Naive thymus-derived CD4-positive, alpha-beta T cell (primary cell): ENCODE data around the gene CLDN1. TPM values are rescaled to one million over a fixed set of nuclear protein-coding genes. Genes with fewer than 3 reads are reported as not detected.

ENCODE experiments used
- ATAC-seq: fragments of 150-1000 bp; cut with Tn5 transposase; 2 replicates; pipeline ENCODE4 v1.10.0; 2021; ENCODE audit warnings: mild to moderate bottlenecking, moderate library complexity
- CTCF ChIA-PET: fragments of 350-600 bp; sonication (Branson Sonifier 250); formaldehyde crosslinking; loops from one replicate; lab custom pipeline; 2021; ENCODE audit warnings: antibody characterized with exemption; lab: Charles Lee
- POLR2A ChIA-PET: fragments of 350-600 bp; sonication (Branson Sonifier 250); formaldehyde crosslinking; loops from one replicate; lab custom pipeline; 2021; ENCODE audit warnings: antibody characterized with exemption, inconsistent platforms; lab: Charles Lee
- DNase-seq, 9 donors: peaks; one replicate each; pipeline versions ENCODE4 v3.0.0 to v3.0.0-alpha.2; 2020 to 2022; ENCODE audit warnings: mixed read lengths in 1 of 9
- H3K27ac ChIP-seq: one replicate; pipeline ENCODE4 v1.7.0; 2013; ENCODE audit warnings: mild to moderate bottlenecking, low read depth, low read length, moderate library complexity
- H3K27me3 ChIP-seq, 2 donors: one replicate each; pipeline ENCODE4 v1.7.0; 2013; ENCODE audit warnings: low read length in 2 of 2, mild to moderate bottlenecking in 2 of 2, moderate library complexity in 2 of 2; ENCODE audit not compliant: control insufficient read depth in 2 of 2, insufficient read depth in 2 of 2
- H3K36me3 ChIP-seq, 3 experiments: 1 replicate in 2 of 3; 2 replicates in 1 of 3; pipeline ENCODE4 v1.7.0; 2013; ENCODE audit warnings: low read length in 3 of 3, mild to moderate bottlenecking in 3 of 3, moderate library complexity in 1 of 3; ENCODE audit not compliant: insufficient read depth in 3 of 3, control insufficient read depth in 2 of 3
- H3K4me1 ChIP-seq, 2 donors: one replicate each; pipeline ENCODE4 v1.7.0; 2013; ENCODE audit warnings: low read length in 2 of 2, mild to moderate bottlenecking in 2 of 2, moderate library complexity in 1 of 2; ENCODE audit not compliant: control insufficient read depth in 2 of 2, insufficient read depth in 2 of 2
- H3K4me3 ChIP-seq: 2 replicates; pipeline ENCODE4 v1.7.0; 2013; ENCODE audit warnings: mild to moderate bottlenecking, low read length
- H3K9me3 ChIP-seq, 3 experiments: 1 replicate in 2 of 3; 2 replicates in 1 of 3; pipeline ENCODE4 v1.7.0; 2013; ENCODE audit warnings: low read length in 3 of 3; ENCODE audit not compliant: control insufficient read depth in 2 of 3
- H3K27ac Mint-ChIP-seq, 9 donors: one replicate each; pipeline ENCODE4 v1.8.0; 2020 to 2022; ENCODE audit warnings: mixed read lengths in 9 of 9, mild to moderate bottlenecking in 8 of 9, moderate library complexity in 5 of 9, inconsistent platforms in 2 of 9
- H3K27me3 Mint-ChIP-seq, 5 donors: one replicate each; pipeline ENCODE4 v1.8.0; 2021 to 2022; ENCODE audit warnings: mixed read lengths in 5 of 5, mild to moderate bottlenecking in 1 of 5
- H3K36me3 Mint-ChIP-seq, 5 donors: one replicate each; pipeline ENCODE4 v1.8.0; 2020 to 2022; ENCODE audit warnings: mixed read lengths in 5 of 5, mild to moderate bottlenecking in 3 of 5, inconsistent platforms in 1 of 5
- H3K4me1 Mint-ChIP-seq, 7 donors: one replicate each; pipeline ENCODE4 v1.8.0; 2020 to 2022; ENCODE audit warnings: mixed read lengths in 7 of 7, mild to moderate bottlenecking in 3 of 7, inconsistent platforms in 1 of 7
- H3K4me3 Mint-ChIP-seq, 10 donors: one replicate each; pipeline ENCODE4 v1.8.0; 2020 to 2022; ENCODE audit warnings: mild to moderate bottlenecking in 10 of 10, mixed read lengths in 10 of 10, moderate library complexity in 6 of 10, inconsistent platforms in 2 of 10
- H3K9me3 Mint-ChIP-seq, 11 donors: one replicate each; pipeline ENCODE4 v1.8.0; 2020 to 2022; ENCODE audit warnings: mixed read lengths in 11 of 11, mild to moderate bottlenecking in 4 of 11, inconsistent platforms in 1 of 11, moderate library complexity in 1 of 11
- intact Hi-C, 2 donors: fragments of 100-400 bp; cut with micrococcal nuclease; formaldehyde crosslinking; loops; one replicate each; pipeline ENCODE4 v1.15.1; 2023
- polyA plus RNA-seq, 2 donors: library from polyadenylated mRNA; unstranded; fragments of 300-500 nt; fragmentation: Illumina TruSeq; gene quantifications; one replicate each; pipeline ENCODE4 v1.2.3, GENCODE V29; 2021
- total RNA-seq, 6 experiments: library from RNA in 5 of 6; stranded (reverse) in 5 of 6; gene quantifications; 1 replicate in 5 of 6; 2 replicates in 1 of 6; pipeline ENCODE4 v1.2.3 and lab custom pipeline; 2021 to 2026

Gene CLDN1
- total and polyA plus RNA-seq, 7 experiments from 2014 or later, result 0.08 to 0.32 (median 0.22) TPM; not detected in 4

DNA sequence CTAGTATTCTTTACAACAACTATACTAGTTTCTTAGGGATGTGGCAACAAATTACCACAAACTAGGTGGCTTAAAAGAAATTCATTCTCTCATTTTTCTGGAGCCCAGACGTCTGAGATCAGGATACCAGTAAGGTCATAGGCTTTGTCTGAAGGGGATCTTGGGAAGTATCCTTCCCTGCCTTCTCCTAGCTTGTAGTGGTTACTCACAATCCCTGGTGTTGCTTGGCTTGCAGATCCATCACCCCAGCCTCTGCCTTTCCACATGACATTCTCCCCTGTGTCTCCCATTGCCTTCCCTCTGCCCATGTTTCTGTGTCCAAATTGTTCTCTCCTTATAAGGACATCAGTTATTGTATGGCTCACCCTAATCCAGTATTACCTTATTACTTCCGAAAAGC, 24.3 kb upstream of the CLDN1 start:
- no peaks in the 10 kb centered on the region for H3K9me3 ChIP-seq
- POLR2A ChIA-PET, result no interaction called here
- peaks cover 0 to 9% (median 3%) of the 10 kb centered on the region in 11 donors for H3K9me3 Mint-ChIP-seq
- peaks cover 0 to 2% (median 0%) of the 10 kb centered on the region in 5 donors for H3K36me3 Mint-ChIP-seq
- no peak overlapping the region for H3K4me3 Mint-ChIP-seq
- no peak overlapping the region for H3K27ac Mint-ChIP-seq
- H3K4me3 ChIP-seq, result no peak overlapping the region
- no peaks in the 10 kb centered on the region for H3K36me3 ChIP-seq
- DNase-seq (no peak), ATAC-seq (no peak)
- CTCF ChIA-PET, result no interaction called here
- intact Hi-C loops, result no loop called here
- peaks cover 0 to 24% (median 18%) of the 10 kb centered on the region in 5 donors for H3K27me3 Mint-ChIP-seq
- no peak overlapping the region for H3K27ac ChIP-seq
- H3K27me3 ChIP-seq, result no peaks in the 10 kb centered on the region
- no peaks in the 10 kb centered on the region for H3K4me1 ChIP-seq
- peaks cover 0 to 2% (median 0%) of the 10 kb centered on the region in 7 donors for H3K4me1 Mint-ChIP-seq

DNA sequence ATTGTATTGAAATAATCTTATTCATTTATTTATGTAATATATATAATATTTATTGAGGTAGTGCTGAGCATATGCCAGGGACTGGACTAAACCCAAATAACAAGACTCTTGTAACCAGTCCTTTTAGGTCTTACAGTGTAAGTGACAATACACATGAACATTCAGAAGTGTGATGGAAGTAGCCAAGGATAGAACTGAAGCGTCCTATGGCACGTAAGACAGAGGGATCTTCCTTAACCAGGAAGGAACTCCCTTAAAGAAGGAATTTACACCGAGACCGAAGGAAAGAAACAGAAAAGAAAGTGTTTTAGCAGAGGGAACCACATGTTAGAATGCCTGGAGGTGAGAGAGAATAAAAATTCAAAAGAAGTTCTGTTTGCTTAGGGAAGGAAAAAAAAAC, 23.6 kb upstream of the CLDN1 start:
- ATAC-seq, result no peak
- Histone ChIP-seq H3K27ac (no peak overlapping the region), H3K4me3 (no peak overlapping the region), H3K27me3 (no peaks in the 10 kb centered on the region), H3K4me1 (no peaks in the 10 kb centered on the region), H3K36me3 (no peaks in the 10 kb centered on the region), H3K9me3 (no peaks in the 10 kb centered on the region)
- peaks cover 0 to 9% (median 3%) of the 10 kb centered on the region in 11 donors for H3K9me3 Mint-ChIP-seq
- no peak for DNase-seq
- H3K4me3 Mint-ChIP-seq, result no peak overlapping the region
- no peak overlapping the region for H3K27ac Mint-ChIP-seq
- ChIA-PET CTCF (no interaction called here), POLR2A (no interaction called here)
- H3K36me3 Mint-ChIP-seq, result peaks cover 0 to 3% (median 0%) of the 10 kb centered on the region in 5 donors
- intact Hi-C loops, result no loop called here
- H3K4me1 Mint-ChIP-seq, result peaks cover 0 to 2% (median 0%) of the 10 kb centered on the region in 7 donors
- peaks cover 0 to 18% (median 16%) of the 10 kb centered on the region in 5 donors for H3K27me3 Mint-ChIP-seq

DNA sequence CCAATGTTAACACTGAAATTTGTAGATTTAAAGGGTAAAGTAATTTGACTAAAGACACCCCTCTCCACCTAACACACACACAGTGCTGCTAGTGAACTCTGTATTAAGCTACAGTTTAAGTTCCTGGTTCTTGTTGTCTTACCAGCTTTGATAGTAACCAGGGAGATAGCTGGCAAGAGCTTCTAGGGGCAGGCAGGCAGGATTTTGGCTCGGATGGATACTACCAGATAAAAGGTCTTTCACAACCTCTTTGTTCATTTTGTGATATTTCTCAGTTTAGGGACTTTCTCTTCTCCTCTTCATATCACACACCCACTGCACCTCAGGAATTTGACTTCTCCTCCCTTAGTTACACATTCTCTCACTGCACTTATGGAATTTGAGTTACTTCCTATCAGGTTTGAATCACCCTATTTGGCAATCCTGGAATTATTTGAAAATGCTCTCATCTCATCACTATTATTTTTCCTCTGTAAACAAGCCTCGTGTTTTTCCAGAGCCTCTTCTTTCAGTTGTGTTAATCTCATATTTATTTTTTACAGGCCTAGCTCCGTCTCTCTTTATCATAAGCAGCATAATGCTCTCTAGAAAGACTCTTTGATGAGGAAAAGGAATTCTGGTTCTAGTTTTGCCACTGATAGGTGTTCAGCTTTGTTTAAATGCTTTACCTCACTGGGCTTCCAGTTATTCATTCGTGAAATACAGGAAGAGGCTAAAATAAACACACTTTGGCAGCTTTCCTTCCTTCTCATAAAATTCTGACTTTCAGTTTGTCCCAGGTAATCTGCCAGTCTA, 23.0 kb upstream of the CLDN1 start:
- Mint-ChIP-seq H3K27ac (no peak overlapping the region), H3K4me3 (no peak overlapping the region), H3K27me3 (peaks cover 0 to 18% (median 14%) of the 10 kb centered on the region in 5 donors), H3K36me3 (peaks cover 0 to 3% (median 0%) of the 10 kb centered on the region in 5 donors), H3K9me3 (peaks cover 0 to 9% (median 4%) of the 10 kb centered on the region in 11 donors), H3K4me1 (peaks cover 0 to 2% (median 0%) of the 10 kb centered on the region in 7 donors)
- no peaks in the 10 kb centered on the region for H3K4me1 ChIP-seq
- no peak for ATAC-seq
- H3K36me3 ChIP-seq, result no peaks in the 10 kb centered on the region
- no peak overlapping the region for H3K4me3 ChIP-seq
- no peaks in the 10 kb centered on the region for H3K27me3 ChIP-seq
- intact Hi-C loops, result no loop called here
- ChIA-PET POLR2A (no interaction called here), CTCF (no interaction called here)
- no peak overlapping the region for H3K27ac ChIP-seq
- no peaks in the 10 kb centered on the region for H3K9me3 ChIP-seq
- no peak for DNase-seq

DNA sequence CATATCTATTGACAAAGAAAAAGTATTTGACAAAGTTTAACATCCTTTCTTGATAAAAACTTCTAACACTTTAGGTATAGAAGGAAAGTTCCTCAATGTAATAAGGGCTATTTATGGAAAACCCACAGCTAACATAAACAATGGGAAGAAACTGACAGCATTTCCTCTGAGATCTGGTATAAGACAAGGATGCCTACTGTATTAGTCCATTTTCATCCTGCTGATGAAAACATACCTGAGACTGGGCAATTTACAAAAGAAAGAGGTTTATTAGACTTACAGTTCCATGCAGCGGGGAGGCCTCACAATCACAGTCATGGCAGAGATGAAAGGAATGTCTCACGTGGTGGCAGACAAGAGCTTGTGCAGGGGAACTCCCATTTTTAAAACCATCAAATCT, 17.8 kb upstream of the CLDN1 start:
- Mint-ChIP-seq H3K27ac (no peak overlapping the region), H3K36me3 (peaks cover 0 to 3% (median 0%) of the 10 kb centered on the region in 5 donors), H3K4me3 (no peak overlapping the region), H3K4me1 (peaks cover 0 to 5% (median 0%) of the 10 kb centered on the region in 7 donors), H3K9me3 (peaks cover 0 to 6% (median 0%) of the 10 kb centered on the region in 11 donors), H3K27me3 (peaks cover 0 to 9% (median 4%) of the 10 kb centered on the region in 5 donors)
- Histone ChIP-seq H3K9me3 (no peaks in the 10 kb centered on the region), H3K27ac (no peak overlapping the region), H3K4me1 (no peaks in the 10 kb centered on the region), H3K27me3 (no peaks in the 10 kb centered on the region), H3K36me3 (no peaks in the 10 kb centered on the region), H3K4me3 (no peak overlapping the region)
- intact Hi-C loops, result no loop called here
- POLR2A ChIA-PET, result no interaction called here
- ATAC-seq, result no peak
- CTCF ChIA-PET, result no interaction called here
- no peak for DNase-seq

DNA sequence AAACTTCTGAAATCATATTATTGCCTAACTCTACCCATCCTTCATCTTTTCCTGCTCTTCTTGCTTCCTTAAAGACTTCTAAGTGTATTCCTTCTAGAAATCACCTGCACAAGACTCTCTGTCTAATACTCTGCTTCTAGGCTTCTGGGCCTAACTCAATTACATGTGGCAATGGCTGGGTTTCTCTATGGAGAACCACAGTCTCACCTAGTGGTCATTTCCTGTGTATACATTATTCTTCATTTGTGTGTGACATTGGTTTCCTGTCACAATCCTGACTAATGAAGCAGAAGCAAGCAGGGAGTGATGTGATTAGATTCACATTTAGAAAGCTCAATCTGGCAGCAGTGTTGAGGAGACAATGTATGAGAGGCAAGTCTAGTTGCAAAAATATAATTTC, 16.9 kb upstream of the CLDN1 start:
- Mint-ChIP-seq H3K9me3 (peaks cover 0 to 6% (median 0%) of the 10 kb centered on the region in 11 donors), H3K4me3 (no peak overlapping the region), H3K4me1 (peaks cover 0 to 5% (median 0%) of the 10 kb centered on the region in 7 donors), H3K36me3 (peaks cover 0 to 3% (median 0%) of the 10 kb centered on the region in 5 donors), H3K27ac (no peak overlapping the region), H3K27me3 (peaks cover 0 to 9% (median 3%) of the 10 kb centered on the region in 5 donors)
- no peaks in the 10 kb centered on the region for H3K36me3 ChIP-seq
- no peak for ATAC-seq
- DNase-seq, result no peak
- H3K4me1 ChIP-seq, result no peaks in the 10 kb centered on the region
- intact Hi-C loops, result no loop called here
- H3K9me3 ChIP-seq, result no peaks in the 10 kb centered on the region
- H3K27me3 ChIP-seq, result no peaks in the 10 kb centered on the region
- no peak overlapping the region for H3K27ac ChIP-seq
- H3K4me3 ChIP-seq, result no peak overlapping the region
- ChIA-PET CTCF (no interaction called here), POLR2A (no interaction called here)

DNA sequence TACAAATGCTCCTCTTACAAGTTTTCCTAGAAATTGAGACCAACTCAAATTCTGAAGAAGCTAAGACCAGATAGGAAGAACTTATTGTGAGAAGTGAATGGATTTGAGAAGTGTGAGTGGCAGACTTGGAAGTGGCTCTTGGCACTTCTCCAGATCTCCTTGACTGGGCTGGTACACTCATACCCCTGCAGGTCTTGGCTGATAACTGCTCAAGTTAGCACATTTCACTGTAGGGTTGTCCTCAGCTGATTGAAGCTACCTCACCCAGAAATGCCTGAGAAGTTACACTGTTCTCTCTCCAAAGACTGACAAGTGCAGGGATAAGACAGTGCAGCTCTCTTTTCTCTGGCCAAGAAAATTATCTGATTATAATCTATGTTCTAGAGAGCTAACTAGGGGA, 16.5 kb upstream of the CLDN1 start:
- Mint-ChIP-seq H3K4me1 (peaks cover 0 to 5% (median 0%) of the 10 kb centered on the region in 7 donors), H3K27ac (no peak overlapping the region), H3K4me3 (no peak overlapping the region), H3K27me3 (peaks cover 0 to 9% (median 3%) of the 10 kb centered on the region in 5 donors), H3K9me3 (peaks cover 0 to 6% (median 0%) of the 10 kb centered on the region in 11 donors), H3K36me3 (peaks cover 0 to 3% (median 0%) of the 10 kb centered on the region in 5 donors)
- ATAC-seq (no peak), DNase-seq (no peak)
- Histone ChIP-seq H3K9me3 (no peaks in the 10 kb centered on the region), H3K4me1 (no peaks in the 10 kb centered on the region), H3K36me3 (no peaks in the 10 kb centered on the region), H3K27me3 (no peaks in the 10 kb centered on the region), H3K27ac (no peak overlapping the region), H3K4me3 (no peak overlapping the region)
- POLR2A ChIA-PET, result no interaction called here
- intact Hi-C loops, result no loop called here
- CTCF ChIA-PET, result no interaction called here
